Mesenchymal stem cell (in vitro differentiated cells and primary cell): ENCODE results near the gene ITGB8.

Experiments used
- DNase-seq: peaks from one replicate; pipeline ENCODE4 v3.0.0-alpha.2; 2013
- H2AFZ ChIP-seq: one replicate; pipeline ENCODE4 v1.6.1; 2013; ENCODE audit warnings: low read depth, mild to moderate bottlenecking, control low read depth, inconsistent platforms, low read length, moderate library complexity
- H2AK5ac ChIP-seq: 2 replicates; pipeline ENCODE4 v1.6.1; 2013; ENCODE audit warnings: low read length, moderate library complexity, mild to moderate bottlenecking, inconsistent platforms; ENCODE audit not compliant: severe bottlenecking
- H2BK120ac ChIP-seq: one replicate; pipeline ENCODE4 v1.6.1; 2013; ENCODE audit warnings: low read depth, mild to moderate bottlenecking, inconsistent platforms, low read length, moderate library complexity
- H2BK12ac ChIP-seq, 2 experiments: one replicate each; pipeline ENCODE4 v1.6.1; 2013; ENCODE audit warnings: inconsistent platforms in 2 of 2, low read length in 2 of 2, mild to moderate bottlenecking in 2 of 2, moderate library complexity in 2 of 2, control low read depth in 1 of 2
- H2BK15ac ChIP-seq: one replicate; pipeline ENCODE4 v1.6.1; 2013; ENCODE audit warnings: mild to moderate bottlenecking, low read depth, inconsistent platforms; ENCODE audit not compliant: poor library complexity, severe bottlenecking
- H2BK5ac ChIP-seq: 2 replicates; pipeline ENCODE4 v1.6.1; 2013; ENCODE audit warnings: low read depth, mild to moderate bottlenecking, low read length, control low read depth, inconsistent platforms; ENCODE audit not compliant: poor library complexity, severe bottlenecking
- H3K14ac ChIP-seq, 2 experiments: one replicate each; pipeline ENCODE4 v1.6.1; 2013; ENCODE audit warnings: inconsistent platforms in 2 of 2, low read length in 2 of 2, control low read depth in 1 of 2, mild to moderate bottlenecking in 1 of 2, moderate library complexity in 1 of 2
- H3K18ac ChIP-seq, 2 experiments: one replicate each; pipeline ENCODE4 v1.6.1; 2013; ENCODE audit warnings: inconsistent platforms in 2 of 2, low read length in 2 of 2, control low read depth in 1 of 2, low read depth in 1 of 2, mild to moderate bottlenecking in 1 of 2
- H3K23ac ChIP-seq, 2 experiments: one replicate each; pipeline ENCODE4 v1.6.1; 2013; ENCODE audit warnings: inconsistent platforms in 2 of 2, low read length in 2 of 2, mild to moderate bottlenecking in 2 of 2, moderate library complexity in 2 of 2, control low read depth in 1 of 2
- H3K27ac ChIP-seq: 2 replicates; pipeline ENCODE4 v1.5.1; 2013; ENCODE audit warnings: mild to moderate bottlenecking, moderate library complexity, low read length, control low read depth, inconsistent platforms; ENCODE audit not compliant: poor library complexity, severe bottlenecking
- H3K27me3 ChIP-seq, 2 experiments: 2 replicates each; pipeline versions ENCODE4 v1.6.1 to v1.7.0; 2013; ENCODE audit warnings: low read length in 2 of 2, mild to moderate bottlenecking in 2 of 2, moderate library complexity in 2 of 2, control low read depth in 1 of 2, inconsistent platforms in 1 of 2; ENCODE audit not compliant: control insufficient read depth in 1 of 2, insufficient read depth in 1 of 2
- H3K36me3 ChIP-seq, 2 experiments: 2 replicates each; pipeline versions ENCODE4 v1.6.1 to v1.7.0; 2013; ENCODE audit warnings: low read length in 2 of 2, control low read depth in 1 of 2, inconsistent platforms in 1 of 2, low read depth in 1 of 2, mild to moderate bottlenecking in 1 of 2; ENCODE audit not compliant: insufficient read depth in 2 of 2, control insufficient read depth in 1 of 2
- H3K4ac ChIP-seq, 2 experiments: one replicate each; pipeline ENCODE4 v1.6.1; 2013; ENCODE audit warnings: inconsistent platforms in 2 of 2, low read length in 2 of 2, mild to moderate bottlenecking in 2 of 2, moderate library complexity in 2 of 2, control low read depth in 1 of 2, low read depth in 1 of 2
- H3K4me1 ChIP-seq: 2 replicates; pipeline ENCODE4 v1.6.1; 2013; ENCODE audit warnings: low read depth, low read length, control low read depth; ENCODE audit not compliant: control insufficient read depth, insufficient read depth
- H3K4me2 ChIP-seq: 2 replicates; pipeline ENCODE4 v1.6.1; 2013; ENCODE audit warnings: low read length, mild to moderate bottlenecking, inconsistent platforms; ENCODE audit not compliant: poor library complexity, severe bottlenecking
- H3K4me3 ChIP-seq, 2 experiments: 2 replicates each; pipeline versions ENCODE4 v1.5.1 to v1.7.0; 2013; ENCODE audit warnings: low read length in 2 of 2, mild to moderate bottlenecking in 2 of 2, control low read depth in 1 of 2, low read depth in 1 of 2; ENCODE audit not compliant: insufficient read depth in 1 of 2
- H3K79me1 ChIP-seq: replicated peaks from 2 replicates; pipeline ENCODE4 v1.6.1; 2013; ENCODE audit warnings: mild to moderate bottlenecking, control low read depth, low read length, inconsistent platforms; ENCODE audit not compliant: poor library complexity, severe bottlenecking
- H3K9ac ChIP-seq: 2 replicates; pipeline ENCODE4 v1.7.0; 2013; ENCODE audit warnings: mild to moderate bottlenecking, low read length, moderate library complexity
- H3K9me3 ChIP-seq: 2 replicates; pipeline ENCODE4 v1.7.0; 2013; ENCODE audit warnings: mild to moderate bottlenecking, low read length; ENCODE audit not compliant: control insufficient read depth
- H4K8ac ChIP-seq: one replicate; pipeline ENCODE4 v1.6.1; 2013; ENCODE audit warnings: inconsistent platforms, mild to moderate bottlenecking, low read length, moderate library complexity
- H4K91ac ChIP-seq: one replicate; pipeline ENCODE4 v1.6.1; 2013; ENCODE audit warnings: mild to moderate bottlenecking, low read length, inconsistent platforms
- WGBS: methylation state at CpG from one replicate; pipeline ENCODE4 v1.1.7; 2013; ENCODE audit warnings: mixed read lengths; 5-methylcytosine and 5-hydroxymethylcytosine counted together

Gene ITGB8

GRCh38 chr7:20350996-20351692 lies 20.4 kb downstream of the ITGB8 start:
- Histone ChIP-seq H3K4me3 (no peak overlapping the region), H2AFZ (no peak overlapping the region), H3K4me1 (peaks cover 2% of the 10 kb centered on the region), H4K8ac (no peak overlapping the region), H3K14ac (no peak overlapping the region), H3K4me2 (no peak overlapping the region), H3K9me3 (no peaks in the 10 kb centered on the region), H3K4ac (no peak overlapping the region), H2BK12ac (no peak overlapping the region), H3K27ac (peak overlapping the region; percentile 46), H4K91ac (no peak overlapping the region), H3K23ac (no peak overlapping the region), H3K36me3 (peaks cover 4% of the 10 kb centered on the region in 2 experiments), H2BK15ac (no peak overlapping the region), H3K27me3 (no peaks in the 10 kb centered on the region), H2BK120ac (no peak overlapping the region), H3K18ac (no peak overlapping the region), H2AK5ac (peak overlapping the region; percentile 80), H3K79me1 (peaks cover 8% of the 10 kb centered on the region), H2BK5ac (no peak overlapping the region), H3K9ac (peak overlapping the region; percentile 57)
- no peak for DNase-seq
- no CpG with 5 or more reads among the region's 1 CpG for WGBS

GRCh38 chr7:20351901-20352300 lies 21.2 kb downstream of the ITGB8 start:
- no peaks in the 10 kb centered on the region for H3K9me3 ChIP-seq
- WGBS: no CpG with 5 or more reads among the region's 1 CpG
- H3K27ac ChIP-seq: peak overlapping the region; percentile 85
- no peak for DNase-seq
- H3K4me3 ChIP-seq: peak overlapping the region in 1 of 2 experiments; percentile 23
- H2AK5ac ChIP-seq: no peak overlapping the region
- no peak overlapping the region for H4K8ac ChIP-seq
- no peak overlapping the region for H2BK15ac ChIP-seq
- H2BK5ac ChIP-seq: peak overlapping the region; percentile 66
- no peak overlapping the region for H3K18ac ChIP-seq
- H3K4ac ChIP-seq: no peak overlapping the region
- H2BK12ac ChIP-seq: no peak overlapping the region
- no peak overlapping the region for H2AFZ ChIP-seq
- peak overlapping the region; percentile 57 for H3K9ac ChIP-seq
- H3K36me3 ChIP-seq: peaks cover 4% of the 10 kb centered on the region in 2 experiments
- H3K23ac ChIP-seq: no peak overlapping the region
- H3K4me1 ChIP-seq: peaks cover 2% of the 10 kb centered on the region
- peaks cover 7% of the 10 kb centered on the region for H3K79me1 ChIP-seq
- no peaks in the 10 kb centered on the region for H3K27me3 ChIP-seq
- peak overlapping the region; percentile 53 for H3K4me2 ChIP-seq
- no peak overlapping the region for H2BK120ac ChIP-seq
- no peak overlapping the region for H3K14ac ChIP-seq
- no peak overlapping the region for H4K91ac ChIP-seq

GRCh38 chr7:20352573-20353306 lies 22.0 kb downstream of the ITGB8 start:
- Histone ChIP-seq H3K4ac (no peak overlapping the region), H3K18ac (no peak overlapping the region), H2AFZ (no peak overlapping the region), H3K27ac (peak overlapping the region; percentile 85), H3K9me3 (no peaks in the 10 kb centered on the region), H3K4me3 (no peak overlapping the region), H2BK12ac (no peak overlapping the region), H3K9ac (no peak overlapping the region), H3K4me2 (no peak overlapping the region), H2BK15ac (no peak overlapping the region), H3K14ac (no peak overlapping the region), H4K91ac (no peak overlapping the region), H3K23ac (no peak overlapping the region), H2BK5ac (no peak overlapping the region), H3K79me1 (peaks cover 7% of the 10 kb centered on the region), H3K4me1 (peaks cover 2% of the 10 kb centered on the region), H3K36me3 (peaks cover 4 to 10% of the 10 kb centered on the region in 2 experiments), H2AK5ac (no peak overlapping the region), H4K8ac (no peak overlapping the region), H2BK120ac (no peak overlapping the region), H3K27me3 (no peaks in the 10 kb centered on the region)
- no CpG with 5 or more reads among the region's 4 CpGs for WGBS
- peak; percentile 24 for DNase-seq
